ENCODE results near the gene ABHD8. TPM values are rescaled to one million over a fixed set of nuclear protein-coding genes. Genes with fewer than 3 reads are reported as not detected.

The ABHD8 gene
- total and polyA plus RNA-seq, 2 experiments from 2014 or later = 5.5 to 16.5 TPM

DNA sequence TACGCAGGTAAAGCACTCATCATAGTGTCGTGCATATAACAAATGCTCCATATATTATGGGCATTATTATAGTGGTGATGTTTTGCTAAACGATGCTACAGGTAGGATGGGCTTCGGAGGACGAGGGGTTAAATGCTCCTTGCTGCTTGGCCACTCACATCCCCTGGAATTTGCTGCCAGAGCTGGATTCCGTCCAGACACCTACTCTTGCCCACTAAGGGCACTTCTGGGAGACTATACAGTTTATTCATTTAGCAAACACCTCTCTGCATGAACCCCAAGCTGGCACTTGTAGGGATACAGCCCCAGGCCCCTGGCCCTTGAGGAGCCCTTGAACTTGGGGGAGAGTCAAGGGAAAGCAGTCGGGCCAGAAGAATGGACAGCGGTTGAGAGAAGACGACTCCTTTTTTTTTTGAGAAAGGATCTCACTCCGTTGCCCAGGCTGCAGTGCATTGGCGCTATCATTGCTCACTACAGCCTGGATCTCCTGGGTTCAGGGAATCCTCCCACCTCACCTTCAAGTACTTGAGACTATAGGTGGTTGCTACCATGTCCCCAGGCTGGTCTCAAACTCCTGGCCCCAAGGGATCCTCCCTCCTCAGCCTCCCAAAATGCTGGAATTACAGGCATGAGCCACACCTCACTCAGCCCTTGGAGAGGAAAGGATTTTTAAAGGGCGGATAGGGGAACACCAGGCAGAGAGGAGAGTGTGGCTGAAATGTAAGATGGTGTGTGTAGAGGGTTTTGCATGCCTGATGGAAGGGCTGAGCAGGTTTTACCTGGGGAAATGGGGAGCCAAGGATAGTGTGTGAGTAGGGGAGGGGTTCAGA, 1.4 kb upstream of the ABHD8 start:
- no peaks in the 10 kb centered on the region for H3K36me3 ChIP-seq (ENCODE audit: insufficient read depth)
- H4K20me1 ChIP-seq (replicated peaks; ENCODE audit: insufficient read depth) = peaks cover 3% of the 10 kb centered on the region; the same call in 1 of the 2 replicates
- Mint-ChIP-seq H3K4me1 (peaks cover 36% of the 10 kb centered on the region), H3K27ac (no peak overlapping the region), H3K4me3 (peak overlapping the region; percentile 95), H3K36me3 (ENCODE audit: low read depth) (peaks cover 7% of the 10 kb centered on the region), H3K27me3 (ENCODE audit: insufficient read depth, low read depth, poor library complexity) (peaks cover 30% of the 10 kb centered on the region), H3K9me3 (no peaks in the 10 kb centered on the region; the same call in 1 of the 3 replicates)
- DNase-seq (ENCODE audit: low spot score) = no peak
- peaks cover 37% of the 10 kb centered on the region for H3F3A ChIP-seq (replicated peaks; ENCODE audit: low read depth)
- peaks cover 10% of the 10 kb centered on the region for H3K79me2 ChIP-seq (replicated peaks; ENCODE audit: insufficient read depth)
- no peak for ATAC-seq
- H3K4me3 ChIP-seq = peak overlapping the region; percentile 38; the same call in 1 of the 2 replicates
- TF ChIP-seq, protein P1, sequence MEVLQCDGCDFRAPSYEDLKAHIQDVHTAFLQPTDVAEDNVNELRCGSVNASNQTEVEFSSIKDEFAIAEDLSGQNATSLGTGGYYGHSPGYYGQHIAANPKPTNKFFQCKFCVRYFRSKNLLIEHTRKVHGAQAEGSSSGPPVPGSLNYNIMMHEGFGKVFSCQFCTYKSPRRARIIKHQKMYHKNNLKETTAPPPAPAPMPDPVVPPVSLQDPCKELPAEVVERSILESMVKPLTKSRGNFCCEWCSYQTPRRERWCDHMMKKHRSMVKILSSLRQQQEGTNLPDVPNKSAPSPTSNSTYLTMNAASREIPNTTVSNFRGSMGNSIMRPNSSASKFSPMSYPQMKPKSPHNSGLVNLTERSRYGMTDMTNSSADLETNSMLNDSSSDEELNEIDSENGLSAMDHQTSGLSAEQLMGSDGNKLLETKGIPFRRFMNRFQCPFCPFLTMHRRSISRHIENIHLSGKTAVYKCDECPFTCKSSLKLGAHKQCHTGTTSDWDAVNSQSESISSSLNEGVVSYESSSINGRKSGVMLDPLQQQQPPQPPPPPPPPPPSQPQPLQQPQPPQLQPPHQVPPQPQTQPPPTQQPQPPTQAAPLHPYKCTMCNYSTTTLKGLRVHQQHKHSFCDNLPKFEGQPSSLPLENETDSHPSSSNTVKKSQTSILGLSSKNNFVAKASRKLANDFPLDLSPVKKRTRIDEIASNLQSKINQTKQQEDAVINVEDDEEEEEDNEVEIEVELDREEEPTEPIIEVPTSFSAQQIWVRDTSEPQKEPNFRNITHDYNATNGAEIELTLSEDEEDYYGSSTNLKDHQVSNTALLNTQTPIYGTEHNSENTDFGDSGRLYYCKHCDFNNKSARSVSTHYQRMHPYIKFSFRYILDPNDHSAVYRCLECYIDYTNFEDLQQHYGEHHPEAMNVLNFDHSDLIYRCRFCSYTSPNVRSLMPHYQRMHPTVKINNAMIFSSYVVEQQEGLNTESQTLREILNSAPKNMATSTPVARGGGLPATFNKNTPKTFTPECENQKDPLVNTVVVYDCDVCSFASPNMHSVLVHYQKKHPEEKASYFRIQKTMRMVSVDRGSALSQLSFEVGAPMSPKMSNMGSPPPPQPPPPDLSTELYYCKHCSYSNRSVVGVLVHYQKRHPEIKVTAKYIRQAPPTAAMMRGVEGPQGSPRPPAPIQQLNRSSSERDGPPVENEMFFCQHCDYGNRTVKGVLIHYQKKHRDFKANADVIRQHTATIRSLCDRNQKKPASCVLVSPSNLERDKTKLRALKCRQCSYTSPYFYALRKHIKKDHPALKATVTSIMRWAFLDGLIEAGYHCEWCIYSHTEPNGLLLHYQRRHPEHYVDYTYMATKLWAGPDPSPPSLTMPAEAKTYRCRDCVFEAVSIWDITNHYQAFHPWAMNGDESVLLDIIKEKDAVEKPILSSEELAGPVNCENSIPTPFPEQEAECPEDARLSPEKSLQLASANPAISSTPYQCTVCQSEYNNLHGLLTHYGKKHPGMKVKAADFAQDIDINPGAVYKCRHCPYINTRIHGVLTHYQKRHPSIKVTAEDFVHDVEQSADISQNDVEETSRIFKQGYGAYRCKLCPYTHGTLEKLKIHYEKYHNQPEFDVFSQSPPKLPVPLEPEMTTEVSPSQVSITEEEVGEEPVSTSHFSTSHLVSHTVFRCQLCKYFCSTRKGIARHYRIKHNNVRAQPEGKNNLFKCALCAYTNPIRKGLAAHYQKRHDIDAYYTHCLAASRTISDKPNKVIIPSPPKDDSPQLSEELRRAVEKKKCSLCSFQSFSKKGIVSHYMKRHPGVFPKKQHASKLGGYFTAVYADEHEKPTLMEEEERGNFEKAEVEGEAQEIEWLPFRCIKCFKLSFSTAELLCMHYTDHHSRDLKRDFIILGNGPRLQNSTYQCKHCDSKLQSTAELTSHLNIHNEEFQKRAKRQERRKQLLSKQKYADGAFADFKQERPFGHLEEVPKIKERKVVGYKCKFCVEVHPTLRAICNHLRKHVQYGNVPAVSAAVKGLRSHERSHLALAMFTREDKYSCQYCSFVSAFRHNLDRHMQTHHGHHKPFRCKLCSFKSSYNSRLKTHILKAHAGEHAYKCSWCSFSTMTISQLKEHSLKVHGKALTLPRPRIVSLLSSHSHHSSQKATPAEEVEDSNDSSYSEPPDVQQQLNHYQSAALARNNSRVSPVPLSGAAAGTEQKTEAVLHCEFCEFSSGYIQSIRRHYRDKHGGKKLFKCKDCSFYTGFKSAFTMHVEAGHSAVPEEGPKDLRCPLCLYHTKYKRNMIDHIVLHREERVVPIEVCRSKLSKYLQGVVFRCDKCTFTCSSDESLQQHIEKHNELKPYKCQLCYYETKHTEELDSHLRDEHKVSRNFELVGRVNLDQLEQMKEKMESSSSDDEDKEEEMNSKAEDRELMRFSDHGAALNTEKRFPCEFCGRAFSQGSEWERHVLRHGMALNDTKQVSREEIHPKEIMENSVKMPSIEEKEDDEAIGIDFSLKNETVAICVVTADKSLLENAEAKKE (CRISPR knock-in tag; IDR thresholded peaks at IDR 0.05) = no peak
- no peak for TF ChIP-seq POLR2AphosphoS5 (IDR thresholded peaks at IDR 0.05; ENCODE audit: low read depth)
- no peak for TF ChIP-seq ZNF331 (CRISPR knock-in tag; IDR thresholded peaks at IDR 0.05; ENCODE audit: low read depth)
- TF ChIP-seq, protein P2, sequence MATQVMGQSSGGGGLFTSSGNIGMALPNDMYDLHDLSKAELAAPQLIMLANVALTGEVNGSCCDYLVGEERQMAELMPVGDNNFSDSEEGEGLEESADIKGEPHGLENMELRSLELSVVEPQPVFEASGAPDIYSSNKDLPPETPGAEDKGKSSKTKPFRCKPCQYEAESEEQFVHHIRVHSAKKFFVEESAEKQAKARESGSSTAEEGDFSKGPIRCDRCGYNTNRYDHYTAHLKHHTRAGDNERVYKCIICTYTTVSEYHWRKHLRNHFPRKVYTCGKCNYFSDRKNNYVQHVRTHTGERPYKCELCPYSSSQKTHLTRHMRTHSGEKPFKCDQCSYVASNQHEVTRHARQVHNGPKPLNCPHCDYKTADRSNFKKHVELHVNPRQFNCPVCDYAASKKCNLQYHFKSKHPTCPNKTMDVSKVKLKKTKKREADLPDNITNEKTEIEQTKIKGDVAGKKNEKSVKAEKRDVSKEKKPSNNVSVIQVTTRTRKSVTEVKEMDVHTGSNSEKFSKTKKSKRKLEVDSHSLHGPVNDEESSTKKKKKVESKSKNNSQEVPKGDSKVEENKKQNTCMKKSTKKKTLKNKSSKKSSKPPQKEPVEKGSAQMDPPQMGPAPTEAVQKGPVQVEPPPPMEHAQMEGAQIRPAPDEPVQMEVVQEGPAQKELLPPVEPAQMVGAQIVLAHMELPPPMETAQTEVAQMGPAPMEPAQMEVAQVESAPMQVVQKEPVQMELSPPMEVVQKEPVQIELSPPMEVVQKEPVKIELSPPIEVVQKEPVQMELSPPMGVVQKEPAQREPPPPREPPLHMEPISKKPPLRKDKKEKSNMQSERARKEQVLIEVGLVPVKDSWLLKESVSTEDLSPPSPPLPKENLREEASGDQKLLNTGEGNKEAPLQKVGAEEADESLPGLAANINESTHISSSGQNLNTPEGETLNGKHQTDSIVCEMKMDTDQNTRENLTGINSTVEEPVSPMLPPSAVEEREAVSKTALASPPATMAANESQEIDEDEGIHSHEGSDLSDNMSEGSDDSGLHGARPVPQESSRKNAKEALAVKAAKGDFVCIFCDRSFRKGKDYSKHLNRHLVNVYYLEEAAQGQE (IDR thresholded peaks at IDR 0.05; ENCODE audit: unreplicated experiment) = no peak
- no peak for TF ChIP-seq JUNB (IDR thresholded peaks at IDR 0.05; ENCODE audit: unreplicated experiment)
- no peak for TF ChIP-seq STAT1 (IDR thresholded peaks at IDR 0.05; ENCODE audit: unreplicated experiment)
- TF ChIP-seq, protein P3, sequence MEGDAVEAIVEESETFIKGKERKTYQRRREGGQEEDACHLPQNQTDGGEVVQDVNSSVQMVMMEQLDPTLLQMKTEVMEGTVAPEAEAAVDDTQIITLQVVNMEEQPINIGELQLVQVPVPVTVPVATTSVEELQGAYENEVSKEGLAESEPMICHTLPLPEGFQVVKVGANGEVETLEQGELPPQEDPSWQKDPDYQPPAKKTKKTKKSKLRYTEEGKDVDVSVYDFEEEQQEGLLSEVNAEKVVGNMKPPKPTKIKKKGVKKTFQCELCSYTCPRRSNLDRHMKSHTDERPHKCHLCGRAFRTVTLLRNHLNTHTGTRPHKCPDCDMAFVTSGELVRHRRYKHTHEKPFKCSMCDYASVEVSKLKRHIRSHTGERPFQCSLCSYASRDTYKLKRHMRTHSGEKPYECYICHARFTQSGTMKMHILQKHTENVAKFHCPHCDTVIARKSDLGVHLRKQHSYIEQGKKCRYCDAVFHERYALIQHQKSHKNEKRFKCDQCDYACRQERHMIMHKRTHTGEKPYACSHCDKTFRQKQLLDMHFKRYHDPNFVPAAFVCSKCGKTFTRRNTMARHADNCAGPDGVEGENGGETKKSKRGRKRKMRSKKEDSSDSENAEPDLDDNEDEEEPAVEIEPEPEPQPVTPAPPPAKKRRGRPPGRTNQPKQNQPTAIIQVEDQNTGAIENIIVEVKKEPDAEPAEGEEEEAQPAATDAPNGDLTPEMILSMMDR (conservative IDR thresholded peaks at IDR 0.05; ENCODE audit: low read depth in 2 of 2) = no peak
- no peak for TF ChIP-seq EZH2 (IDR thresholded peaks at IDR 0.05; ENCODE audit: low read depth, unreplicated experiment)
- H3K4me1 ChIP-seq (ENCODE audit: insufficient read depth) = peaks cover 37% of the 10 kb centered on the region
- H3K9me2 ChIP-seq (ENCODE audit: insufficient read depth) = no peaks in the 10 kb centered on the region
- H3K27ac ChIP-seq (ENCODE audit: low read depth) = peak overlapping the region; percentile 84
- no peaks in the 10 kb centered on the region for H3K27me3 ChIP-seq (ENCODE audit: insufficient read depth)
- H3K4me2 ChIP-seq = peak overlapping the region; percentile 75
- H2AFZ ChIP-seq = no peak overlapping the region
